PFSK-1 (cell line): ENCODE measurements around the gene CCDC87.
A peak's percentile ranks its signal among the peaks of the same experiment; 100 is the strongest.

Experiments
- FOXP2 ChIP-seq: optimal IDR thresholded peaks from 2 replicates; pipeline ENCODE3; 2011; ENCODE audit warnings: borderline replicate concordance, control low read depth, inconsistent platforms; ENCODE audit not compliant: insufficient read depth; ENCODE audit errors: extremely low read length, extremely low read depth
- POLR2AphosphoS5 ChIP-seq: IDR thresholded peaks from 2 replicates; pipeline ENCODE4 v1.6.1; 2012; ENCODE audit warnings: low read depth, mild to moderate bottlenecking, control low read depth, low read length, moderate library complexity
- SIN3A ChIP-seq: IDR thresholded peaks from 2 replicates; pipeline ENCODE4 v1.6.1; 2012; ENCODE audit warnings: mild to moderate bottlenecking, low read length, moderate library complexity, borderline replicate concordance; ENCODE audit not compliant: insufficient read depth
- TAF1 ChIP-seq: IDR thresholded peaks from 2 replicates; pipeline ENCODE4 v1.6.1; 2012; ENCODE audit warnings: low read length, control low read depth, borderline replicate concordance; ENCODE audit not compliant: insufficient read depth
- TF ChIP-seq, protein P1 (sequence below), 2 experiments: IDR thresholded peaks; 2 replicates each; pipeline versions ENCODE4 v1.6.1 to v1.8.0; 2011 to 2012; ENCODE audit warnings: low read depth in 2 of 2, low read length in 2 of 2, control low read depth in 1 of 2, inconsistent platforms in 1 of 2, mild to moderate bottlenecking in 1 of 2, moderate library complexity in 1 of 2; ENCODE audit not compliant: insufficient read depth in 1 of 2

Gene CCDC87

DNA sequence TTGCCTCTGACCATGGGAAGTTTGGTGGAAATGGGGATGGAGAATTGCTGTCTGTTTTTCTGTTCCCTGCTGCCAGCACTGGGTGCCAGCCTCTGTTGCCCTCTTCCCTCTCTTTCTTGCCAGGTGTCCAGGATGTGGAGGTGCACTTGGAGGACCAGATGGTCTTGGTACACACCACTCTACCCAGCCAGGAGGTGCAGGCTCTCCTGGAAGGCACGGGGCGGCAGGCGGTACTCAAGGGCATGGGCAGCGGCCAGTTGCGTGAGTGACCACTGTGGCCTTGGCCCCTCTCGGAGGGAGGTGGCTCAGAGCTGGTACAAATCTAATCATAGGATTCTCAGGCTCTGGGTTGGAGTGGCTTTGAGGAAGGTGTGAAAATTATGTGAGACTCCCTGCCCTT lies 6.1 kb upstream of the CCDC87 start:
- TF ChIP-seq SIN3A = no peak
- no peak for TF ChIP-seq POLR2AphosphoS5
- TF ChIP-seq TAF1 = no peak
- TF ChIP-seq FOXP2 = no peak
- TF ChIP-seq, protein P1, sequence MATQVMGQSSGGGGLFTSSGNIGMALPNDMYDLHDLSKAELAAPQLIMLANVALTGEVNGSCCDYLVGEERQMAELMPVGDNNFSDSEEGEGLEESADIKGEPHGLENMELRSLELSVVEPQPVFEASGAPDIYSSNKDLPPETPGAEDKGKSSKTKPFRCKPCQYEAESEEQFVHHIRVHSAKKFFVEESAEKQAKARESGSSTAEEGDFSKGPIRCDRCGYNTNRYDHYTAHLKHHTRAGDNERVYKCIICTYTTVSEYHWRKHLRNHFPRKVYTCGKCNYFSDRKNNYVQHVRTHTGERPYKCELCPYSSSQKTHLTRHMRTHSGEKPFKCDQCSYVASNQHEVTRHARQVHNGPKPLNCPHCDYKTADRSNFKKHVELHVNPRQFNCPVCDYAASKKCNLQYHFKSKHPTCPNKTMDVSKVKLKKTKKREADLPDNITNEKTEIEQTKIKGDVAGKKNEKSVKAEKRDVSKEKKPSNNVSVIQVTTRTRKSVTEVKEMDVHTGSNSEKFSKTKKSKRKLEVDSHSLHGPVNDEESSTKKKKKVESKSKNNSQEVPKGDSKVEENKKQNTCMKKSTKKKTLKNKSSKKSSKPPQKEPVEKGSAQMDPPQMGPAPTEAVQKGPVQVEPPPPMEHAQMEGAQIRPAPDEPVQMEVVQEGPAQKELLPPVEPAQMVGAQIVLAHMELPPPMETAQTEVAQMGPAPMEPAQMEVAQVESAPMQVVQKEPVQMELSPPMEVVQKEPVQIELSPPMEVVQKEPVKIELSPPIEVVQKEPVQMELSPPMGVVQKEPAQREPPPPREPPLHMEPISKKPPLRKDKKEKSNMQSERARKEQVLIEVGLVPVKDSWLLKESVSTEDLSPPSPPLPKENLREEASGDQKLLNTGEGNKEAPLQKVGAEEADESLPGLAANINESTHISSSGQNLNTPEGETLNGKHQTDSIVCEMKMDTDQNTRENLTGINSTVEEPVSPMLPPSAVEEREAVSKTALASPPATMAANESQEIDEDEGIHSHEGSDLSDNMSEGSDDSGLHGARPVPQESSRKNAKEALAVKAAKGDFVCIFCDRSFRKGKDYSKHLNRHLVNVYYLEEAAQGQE (IDR thresholded peaks at IDR 0.05; ENCODE audit: insufficient read depth in 1 of 2, low read depth in 2 of 2, low read length in 2 of 2) = no peak

DNA sequence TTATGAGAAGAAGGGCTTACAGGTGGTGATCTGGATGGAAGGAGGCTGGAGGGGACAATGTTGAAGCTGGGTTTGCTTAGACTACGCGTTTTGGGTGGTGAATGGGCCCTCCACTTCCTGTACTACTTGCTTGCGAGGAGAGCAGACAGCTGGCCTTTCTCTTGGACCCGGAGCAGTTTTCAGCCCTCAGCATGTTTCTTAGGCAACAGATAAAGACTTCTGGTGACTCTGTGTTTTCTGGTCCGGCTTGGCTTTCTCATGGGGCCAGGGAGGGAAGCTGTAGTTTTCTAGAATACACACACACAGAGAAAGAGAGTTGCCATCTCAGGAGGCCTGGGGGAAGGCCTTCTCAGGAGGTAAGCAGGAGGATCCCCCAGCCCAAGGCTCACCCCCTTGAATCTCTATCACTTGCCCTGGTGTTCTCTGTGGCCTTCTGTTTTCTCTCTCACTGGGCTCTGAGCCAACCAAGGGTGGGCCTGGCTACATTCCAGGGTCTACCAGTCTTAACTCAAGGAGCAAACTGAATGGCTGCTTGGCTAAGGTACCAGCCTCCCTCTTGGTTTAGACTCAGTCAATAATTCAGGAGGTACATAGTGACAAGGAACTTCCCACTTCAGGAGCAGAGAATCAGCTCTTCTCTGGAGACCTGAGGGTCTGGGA lies 2.5 kb upstream of the CCDC87 start:
- TF ChIP-seq, protein P1 (IDR thresholded peaks at IDR 0.05; ENCODE audit: insufficient read depth in 1 of 2, low read depth in 2 of 2, low read length in 2 of 2) = no peak
- no peak for TF ChIP-seq FOXP2
- no peak for TF ChIP-seq TAF1

DNA sequence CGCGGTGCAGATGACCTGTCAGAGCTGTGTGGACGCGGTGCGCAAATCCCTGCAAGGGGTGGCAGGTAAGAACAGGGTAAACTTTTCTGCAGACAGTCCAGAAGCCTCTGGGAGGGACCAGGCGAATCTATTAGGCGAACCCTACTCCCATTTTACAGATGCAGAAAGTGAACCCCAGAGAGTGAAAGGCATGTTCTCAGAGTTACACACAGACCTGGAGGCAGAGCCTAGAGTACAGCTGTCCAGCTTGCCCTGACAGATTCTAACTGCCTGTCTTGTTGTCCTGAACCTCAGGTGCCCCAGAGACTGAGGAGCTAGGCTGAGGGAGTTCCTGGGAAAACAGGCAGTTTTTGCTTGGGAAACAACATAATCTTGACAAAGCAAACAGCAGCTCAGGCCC lies 787 bp upstream of the CCDC87 start:
- no peak for TF ChIP-seq FOXP2
- TF ChIP-seq, protein P1 (IDR thresholded peaks at IDR 0.05; ENCODE audit: insufficient read depth in 1 of 2, low read depth in 2 of 2, low read length in 2 of 2) = no peak
- TF ChIP-seq POLR2AphosphoS5 = no peak
- no peak for TF ChIP-seq SIN3A
- TF ChIP-seq TAF1 = no peak

DNA sequence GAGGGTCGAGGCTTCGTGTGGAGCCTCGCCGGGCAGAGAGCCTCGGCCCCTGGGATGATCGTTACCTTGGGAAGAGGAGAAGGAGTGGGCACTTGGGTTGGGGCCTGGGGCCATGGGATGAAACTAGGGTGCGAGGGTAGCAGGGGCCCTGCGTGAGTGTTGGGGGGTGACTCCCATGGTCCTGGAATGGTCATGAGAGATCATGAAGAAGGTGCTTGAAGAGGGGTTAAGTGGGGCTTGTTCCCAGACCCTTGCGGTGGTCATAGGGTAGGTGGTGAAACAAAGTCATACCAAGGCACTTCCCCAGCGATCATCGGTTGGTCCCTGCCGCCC lies 406 bp upstream of the CCDC87 start:
- TF ChIP-seq SIN3A (0 out of 2 replicates have a peak, but pooled peaks have one; percentile 1), FOXP2 (no peak), TAF1 (no peak; the same call in 1 of the 2 replicates)
- TF ChIP-seq, protein P1 (IDR thresholded peaks at IDR 0.05; ENCODE audit: insufficient read depth in 1 of 2, low read depth in 2 of 2, low read length in 2 of 2) = no peak

DNA sequence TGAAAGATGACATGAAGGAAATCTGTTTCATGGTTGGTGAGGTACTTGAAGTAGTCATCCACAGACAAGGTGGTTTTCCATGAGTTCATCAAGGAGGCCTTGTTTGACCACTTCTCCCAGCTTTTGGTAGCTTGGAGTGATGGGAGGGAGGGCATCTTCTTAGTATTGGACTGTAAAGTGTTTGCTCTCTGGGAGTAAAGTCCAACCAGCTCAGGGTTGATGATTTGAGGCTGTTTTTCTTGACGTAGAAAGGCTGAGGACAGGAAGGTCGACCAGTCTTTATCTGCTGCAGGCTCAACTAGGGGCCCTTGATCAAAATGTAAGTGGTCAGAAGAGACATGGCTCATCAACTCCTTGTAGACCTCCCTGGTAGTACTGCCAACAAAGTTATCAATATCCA lies 1.7 kb downstream of the CCDC87 start:
- TF ChIP-seq TAF1 (no peak), FOXP2 (no peak), SIN3A (no peak)
- TF ChIP-seq, protein P1 (IDR thresholded peaks at IDR 0.05; ENCODE audit: insufficient read depth in 1 of 2, low read depth in 2 of 2, low read length in 2 of 2) = no peak
